AG04450 (cell line): Measurements from ENCODE around the gene PROM1. TPM values are rescaled to one million over a fixed set of nuclear protein-coding genes. Genes with fewer than 3 reads are reported as not detected.

Experiments
- CTCF ChIA-PET: fragments of 300-600, 350-600 bp; formaldehyde crosslinking; extraction: SDS; loops from one replicate; lab custom pipeline; 2022; ENCODE audit warnings: antibody characterized with exemption, inconsistent platforms; lab: Charles Lee
- POLR2A ChIA-PET: fragments of 350-600 bp; formaldehyde crosslinking; extraction: SDS; loops from one replicate; lab custom pipeline; 2021; ENCODE audit warnings: antibody characterized with exemption, inconsistent platforms; lab: Yijun Ruan, JAX
- DNase-seq: peaks from one replicate; pipeline ENCODE4 v3.0.0-alpha.2; 2011; ENCODE audit warnings: low read depth, low spot score
- H3K27ac ChIP-seq: one replicate; pipeline ENCODE4 v1.5.1; 2012; ENCODE audit warnings: low read depth, low read length, control low read depth
- H3K27me3 ChIP-seq: one replicate; pipeline ENCODE4 v1.6.0; 2012; ENCODE audit warnings: low read length; ENCODE audit not compliant: control insufficient read depth, insufficient read depth
- H3K4me3 ChIP-seq: 2 replicates; pipeline ENCODE4 v1.5.1; 2011; ENCODE audit warnings: mild to moderate bottlenecking, low read depth, low read length, control low read depth
- H3K9me3 ChIP-seq: 2 replicates; pipeline ENCODE4 v1.5.1; 2012; ENCODE audit warnings: low read length; ENCODE audit not compliant: control insufficient read depth, insufficient read depth
- polyA plus RNA-seq: library from polyadenylated mRNA; depleted of rRNA; stranded (reverse); fragments of >200 nt; gene quantifications from 2 replicates; pipeline ENCODE4 v1.2.3, GENCODE V29; 2011
- TF ChIP-seq, protein P1 (sequence below): IDR thresholded peaks from 2 replicates; pipeline ENCODE4 v1.5.1; 2011; ENCODE audit warnings: low read depth, low read length, control low read depth, inconsistent platforms

The PROM1 gene
- polyA plus RNA-seq, 1 experiment, result not detected

GRCh38 chr4:16120720-16121119 is 36.9 kb upstream of the PROM1 start:
- Histone ChIP-seq H3K27ac (no peak overlapping the region), H3K9me3 (no peaks in the 10 kb centered on the region), H3K4me3 (no peak overlapping the region), H3K27me3 (peaks cover 23% of the 10 kb centered on the region)
- POLR2A ChIA-PET, result no interaction called here
- DNase-seq, result no peak
- CTCF ChIA-PET, result no interaction called here
- TF ChIP-seq, protein P1, sequence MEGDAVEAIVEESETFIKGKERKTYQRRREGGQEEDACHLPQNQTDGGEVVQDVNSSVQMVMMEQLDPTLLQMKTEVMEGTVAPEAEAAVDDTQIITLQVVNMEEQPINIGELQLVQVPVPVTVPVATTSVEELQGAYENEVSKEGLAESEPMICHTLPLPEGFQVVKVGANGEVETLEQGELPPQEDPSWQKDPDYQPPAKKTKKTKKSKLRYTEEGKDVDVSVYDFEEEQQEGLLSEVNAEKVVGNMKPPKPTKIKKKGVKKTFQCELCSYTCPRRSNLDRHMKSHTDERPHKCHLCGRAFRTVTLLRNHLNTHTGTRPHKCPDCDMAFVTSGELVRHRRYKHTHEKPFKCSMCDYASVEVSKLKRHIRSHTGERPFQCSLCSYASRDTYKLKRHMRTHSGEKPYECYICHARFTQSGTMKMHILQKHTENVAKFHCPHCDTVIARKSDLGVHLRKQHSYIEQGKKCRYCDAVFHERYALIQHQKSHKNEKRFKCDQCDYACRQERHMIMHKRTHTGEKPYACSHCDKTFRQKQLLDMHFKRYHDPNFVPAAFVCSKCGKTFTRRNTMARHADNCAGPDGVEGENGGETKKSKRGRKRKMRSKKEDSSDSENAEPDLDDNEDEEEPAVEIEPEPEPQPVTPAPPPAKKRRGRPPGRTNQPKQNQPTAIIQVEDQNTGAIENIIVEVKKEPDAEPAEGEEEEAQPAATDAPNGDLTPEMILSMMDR, result no peak

DNA sequence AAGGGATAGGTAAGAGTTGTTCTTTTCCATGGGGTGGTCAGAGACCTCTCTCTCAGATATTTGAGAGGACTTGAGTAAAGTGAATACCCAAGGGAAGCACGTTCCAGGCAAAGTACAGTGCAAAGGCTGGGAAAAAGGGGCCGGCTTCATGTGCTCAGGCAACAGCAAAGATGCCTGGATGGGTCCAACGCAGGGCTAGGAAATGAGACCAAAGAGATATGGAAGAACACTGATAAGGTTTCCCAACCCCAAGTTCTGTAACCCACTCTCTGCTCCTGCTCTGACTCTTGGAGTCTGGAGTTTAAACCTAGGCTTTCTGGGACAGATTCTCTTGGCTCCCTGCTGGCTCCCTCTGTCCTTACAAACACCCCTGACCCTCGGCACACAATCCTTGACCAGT is 36.2 kb upstream of the PROM1 start:
- Histone ChIP-seq H3K27me3 (peaks cover 17% of the 10 kb centered on the region), H3K9me3 (no peaks in the 10 kb centered on the region), H3K4me3 (no peak overlapping the region), H3K27ac (no peak overlapping the region)
- TF ChIP-seq, protein P1, result no peak
- DNase-seq, result no peak
- CTCF ChIA-PET, result no interaction called here
- POLR2A ChIA-PET, result no interaction called here

GRCh38 chr4:16118090-16118489 is 34.3 kb upstream of the PROM1 start:
- peaks cover 13% of the 10 kb centered on the region for H3K27me3 ChIP-seq
- CTCF ChIA-PET, result no interaction called here

DNA sequence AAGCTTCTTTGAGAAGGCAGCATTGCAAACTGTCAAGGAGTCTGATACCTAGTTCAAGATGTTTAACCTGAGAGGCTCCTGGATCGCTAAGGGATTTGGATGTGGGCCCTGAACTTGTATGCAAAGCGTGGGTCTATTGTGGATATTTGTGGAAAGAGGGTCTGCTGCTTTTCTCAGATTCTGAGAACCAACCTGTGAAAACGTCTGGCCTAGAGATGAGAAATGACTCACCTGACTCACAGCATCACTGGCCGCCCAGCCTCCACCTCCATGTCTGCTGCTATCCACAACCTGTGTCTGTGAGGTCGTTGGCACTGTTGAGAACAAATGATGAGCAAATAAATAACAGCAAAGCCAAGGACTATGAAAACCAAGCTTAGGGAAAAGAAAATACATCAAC is 33.3 kb upstream of the PROM1 start:
- no peak for DNase-seq
- TF ChIP-seq, protein P1, result no peak
- no peak overlapping the region for H3K27ac ChIP-seq
- POLR2A ChIA-PET, result no interaction called here
- no peaks in the 10 kb centered on the region for H3K9me3 ChIP-seq
- H3K4me3 ChIP-seq, result no peak overlapping the region
- H3K27me3 ChIP-seq, result peaks cover 10% of the 10 kb centered on the region
- CTCF ChIA-PET, result no interaction called here

More at GRCh38 chr4:16118090-16118489, 34.3 kb upstream of the PROM1 start:
- TF ChIP-seq, protein P1, result no peak
- H3K27ac ChIP-seq, result no peak overlapping the region
- H3K9me3 ChIP-seq, result no peaks in the 10 kb centered on the region
- H3K4me3 ChIP-seq, result no peak overlapping the region
- DNase-seq, result no peak
- POLR2A ChIA-PET, result no interaction called here

DNA sequence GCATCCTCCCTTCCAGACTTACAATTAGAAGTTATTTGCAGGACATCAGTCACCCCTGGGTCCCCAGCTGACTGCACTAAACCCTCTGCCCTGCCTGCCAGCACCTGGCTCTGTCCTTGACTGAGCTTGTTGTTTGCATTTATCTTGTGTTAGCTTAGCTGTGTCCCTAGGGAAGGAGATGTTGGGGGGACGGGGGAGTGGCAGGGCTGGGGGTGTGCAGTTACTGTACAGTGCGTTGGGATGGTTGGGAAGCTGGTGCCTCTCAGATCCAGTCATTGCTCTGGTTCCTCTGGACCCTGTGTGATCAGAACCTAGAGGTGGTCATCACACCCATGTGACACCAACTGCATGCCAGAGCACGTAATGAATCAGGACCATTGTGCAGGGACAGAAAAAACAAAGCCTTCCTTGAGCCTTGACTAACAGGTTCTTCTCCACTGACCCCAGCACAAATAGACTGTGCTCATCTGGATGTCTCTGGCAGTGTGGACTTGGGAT is 32.7 kb upstream of the PROM1 start:
- H3K27me3 ChIP-seq, result peaks cover 10% of the 10 kb centered on the region
- CTCF ChIA-PET, result no interaction called here
- DNase-seq, result no peak

More for the DNA sequence above, 32.7 kb upstream of the PROM1 start:
- no peak overlapping the region for H3K27ac ChIP-seq
- TF ChIP-seq, protein P1, result no peak
- H3K4me3 ChIP-seq, result no peak overlapping the region
- no peaks in the 10 kb centered on the region for H3K9me3 ChIP-seq
- POLR2A ChIA-PET, result no interaction called here
